ENCODE results near the gene MGME1.

The MGME1 gene

DNA sequence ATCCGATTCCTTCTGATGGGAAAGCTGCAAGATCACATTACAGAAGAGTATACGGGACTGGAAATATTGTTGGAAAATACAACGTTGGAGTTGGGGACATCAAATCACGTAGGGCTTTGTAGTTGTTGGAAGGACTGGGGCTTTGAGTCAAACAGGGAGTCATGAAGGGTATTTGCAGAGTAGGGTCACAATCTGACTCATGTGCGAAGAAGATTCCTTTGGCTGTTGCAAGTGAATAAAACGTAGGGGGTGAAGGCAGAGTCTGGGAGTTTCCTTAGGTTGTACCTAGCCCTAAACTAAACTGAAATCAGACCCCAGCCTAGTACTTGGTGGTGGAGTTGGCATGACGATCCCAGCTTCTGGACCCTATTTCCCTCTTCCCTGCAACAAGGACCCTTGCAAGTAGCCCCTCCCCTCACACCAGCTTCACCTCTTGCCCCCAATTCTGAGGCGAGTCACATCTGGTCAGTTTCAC lies 32.5 kb upstream of the MGME1 start:
- peaks cover 28% of the 10 kb centered on the region for H3K4me1 Mint-ChIP-seq
- no peak for DNase-seq
- no peak for ATAC-seq
- no peaks in the 10 kb centered on the region for H3K27me3 Mint-ChIP-seq
- H3K9me3 Mint-ChIP-seq = peaks cover 0 to 5% of the 10 kb centered on the region in 2 donors
- peak overlapping the region in 1 of 2 donors; percentile 23 for H3K27ac Mint-ChIP-seq
- no peak overlapping the region for H3K4me3 Mint-ChIP-seq

DNA sequence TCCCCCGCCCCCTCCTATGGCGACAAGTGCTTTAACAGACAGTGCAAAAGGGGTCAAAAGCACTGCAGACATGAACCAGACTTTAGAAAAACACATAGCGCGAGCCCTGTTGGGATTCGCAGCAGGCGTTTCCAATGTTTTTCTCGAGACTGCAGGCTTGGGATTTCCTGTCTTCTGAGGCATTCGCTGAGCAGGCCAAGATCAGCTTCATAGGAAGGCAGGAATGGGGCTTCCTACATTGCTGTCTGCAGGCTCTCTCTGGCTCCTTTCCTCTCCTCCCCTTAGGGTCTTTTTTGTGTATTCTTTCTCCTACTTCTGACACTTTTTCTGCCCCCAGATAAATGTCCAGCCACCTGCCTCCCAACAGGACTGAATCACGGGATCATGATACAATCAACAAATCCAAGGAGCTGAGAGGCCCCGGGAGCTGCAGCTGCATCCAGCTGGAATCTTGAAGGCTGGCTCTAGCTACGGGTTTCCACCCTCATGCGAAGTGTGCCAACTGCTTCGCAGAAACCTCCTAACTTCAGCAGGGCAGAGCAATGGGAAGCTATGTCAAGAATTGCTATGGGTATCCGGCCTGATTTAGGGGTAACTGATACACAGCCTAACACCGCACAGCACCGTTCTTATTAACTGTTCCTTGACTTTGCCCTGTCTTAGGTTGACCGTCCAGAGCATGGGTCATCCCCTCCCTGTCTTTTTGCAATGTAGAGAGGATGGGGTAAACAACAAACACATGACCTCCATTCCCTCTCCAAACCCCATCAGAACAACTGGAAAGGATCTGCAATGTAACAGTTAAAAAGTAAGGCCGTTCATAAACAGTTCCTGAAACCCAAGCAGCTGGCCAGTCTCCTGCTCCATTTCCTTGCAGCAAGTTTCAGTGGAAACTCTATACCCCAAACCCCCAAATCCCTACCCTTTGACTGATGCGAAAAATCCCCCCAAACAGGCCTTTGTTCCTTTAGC lies 31.8 kb upstream of the MGME1 start:
- peaks cover 28% of the 10 kb centered on the region for H3K4me1 Mint-ChIP-seq
- DNase-seq = no peak
- H3K27me3 Mint-ChIP-seq = no peaks in the 10 kb centered on the region
- H3K27ac Mint-ChIP-seq = no peak overlapping the region
- H3K9me3 Mint-ChIP-seq = peaks cover 0 to 3% of the 10 kb centered on the region in 2 donors
- H3K4me3 Mint-ChIP-seq = no peak overlapping the region
- no peak for ATAC-seq

DNA sequence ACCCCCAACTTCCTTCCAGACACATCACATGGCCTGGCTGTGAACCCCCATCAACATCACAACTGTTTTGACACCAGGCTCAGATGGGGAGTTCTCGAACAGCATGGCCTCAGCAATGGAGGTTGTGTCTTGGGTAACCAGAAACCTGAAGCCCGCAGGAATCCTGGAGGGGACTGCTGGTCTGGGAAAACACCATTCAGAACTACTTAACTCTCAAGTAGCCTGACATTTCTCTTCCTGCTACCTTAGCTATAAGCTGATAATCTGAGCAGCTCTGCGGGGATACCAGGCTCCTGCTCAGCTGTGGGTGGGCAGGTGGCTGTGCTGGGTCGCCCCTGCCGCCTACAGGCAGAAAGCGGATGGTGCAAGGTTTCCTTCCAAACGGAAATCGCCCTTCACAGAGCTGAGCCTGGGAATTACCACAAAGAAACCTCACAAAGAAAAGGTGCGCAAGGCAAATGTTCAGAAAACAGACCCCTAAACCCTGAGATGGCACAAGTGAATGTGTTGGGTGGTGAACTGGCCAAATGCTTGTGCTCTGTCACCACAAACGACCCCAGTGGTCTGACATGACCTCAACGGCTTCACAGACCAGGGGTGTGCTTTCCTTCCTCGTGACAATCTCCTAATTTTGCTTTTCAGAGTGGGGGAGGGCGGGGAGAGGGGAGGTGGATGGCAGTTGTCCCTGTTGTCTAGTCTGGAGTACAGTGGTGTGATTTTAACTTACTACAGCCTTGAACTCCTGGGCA lies 29.8 kb upstream of the MGME1 start:
- Mint-ChIP-seq H3K27ac (peak overlapping the region in 1 of 2 donors; percentile 22), H3K9me3 (no peaks in the 10 kb centered on the region), H3K4me3 (no peak overlapping the region), H3K4me1 (peaks cover 28% of the 10 kb centered on the region), H3K27me3 (no peaks in the 10 kb centered on the region)
- peak; percentile 55 to 68 for DNase-seq
- peak; percentile 87 for ATAC-seq

DNA sequence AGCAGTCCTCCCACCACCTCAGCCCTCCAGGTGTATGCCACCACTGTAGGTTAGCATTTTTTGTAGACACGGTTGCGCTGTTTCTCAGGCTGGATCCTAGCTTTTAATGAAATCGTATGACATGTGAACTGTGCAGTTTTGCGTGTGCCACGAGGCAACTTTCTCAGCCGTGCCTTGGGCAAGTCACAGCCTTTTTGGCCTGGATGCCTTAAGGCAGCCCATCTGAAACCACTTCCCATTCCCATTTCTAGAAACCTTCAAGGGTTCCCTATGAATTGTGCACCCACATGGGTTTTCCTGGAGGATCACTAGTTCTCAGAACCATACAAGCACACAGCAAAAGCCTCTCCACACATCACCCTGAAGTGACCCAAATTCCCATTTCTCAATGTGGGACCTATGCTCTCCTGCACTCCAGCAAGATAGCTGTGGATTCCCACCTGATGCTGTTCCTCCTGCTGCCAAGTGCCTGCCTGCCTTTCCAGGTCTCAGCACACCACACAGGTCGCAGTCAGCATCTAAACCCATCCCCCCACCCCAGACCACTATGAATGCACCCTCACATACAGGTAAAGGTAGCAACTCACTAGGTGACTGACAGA lies 29.1 kb upstream of the MGME1 start:
- Mint-ChIP-seq H3K4me1 (peaks cover 29% of the 10 kb centered on the region), H3K27ac (peak overlapping the region in 1 of 2 donors; percentile 87), H3K9me3 (no peaks in the 10 kb centered on the region), H3K4me3 (no peak overlapping the region), H3K27me3 (no peaks in the 10 kb centered on the region)
- ATAC-seq (peak; percentile 45), DNase-seq (no peak)

DNA sequence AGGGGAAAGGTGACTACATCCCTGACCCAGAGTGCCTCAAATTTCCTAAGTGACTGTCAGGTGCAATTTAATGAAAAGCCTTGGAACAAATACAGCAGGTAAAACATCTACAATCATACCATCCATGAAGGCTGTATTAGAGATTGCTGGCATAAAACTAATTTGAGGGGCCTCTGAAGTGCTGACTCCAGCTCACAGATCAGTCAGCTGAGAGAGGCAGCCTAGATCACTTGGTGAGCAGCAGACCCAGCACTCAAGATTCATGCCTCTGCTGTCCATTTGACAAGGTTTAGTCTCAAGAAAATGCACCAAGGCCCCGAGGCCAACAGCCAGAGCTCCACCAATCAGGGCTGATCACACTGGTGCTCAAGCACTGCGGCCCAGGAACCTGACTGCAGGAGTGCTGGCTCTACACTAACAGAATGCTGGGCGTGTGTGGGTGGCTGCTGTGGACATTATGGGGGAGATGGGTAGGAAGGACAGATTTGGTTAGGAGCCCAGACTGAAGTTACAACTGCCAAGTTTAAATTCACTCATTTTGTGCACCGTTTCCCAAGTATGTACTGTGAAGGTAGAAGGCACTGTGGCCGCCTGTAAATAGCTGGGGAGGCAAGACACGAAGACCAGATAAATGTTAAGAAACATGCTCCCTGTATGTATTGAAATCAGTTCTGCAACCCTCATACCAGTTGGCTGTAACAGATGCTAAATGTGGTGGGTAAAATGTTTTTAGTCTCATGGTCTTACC lies 28.4 kb upstream of the MGME1 start:
- Mint-ChIP-seq H3K27ac (no peak overlapping the region), H3K4me3 (no peak overlapping the region), H3K4me1 (peaks cover 34% of the 10 kb centered on the region), H3K9me3 (no peaks in the 10 kb centered on the region), H3K27me3 (no peaks in the 10 kb centered on the region)
- DNase-seq = no peak
- no peak for ATAC-seq

DNA sequence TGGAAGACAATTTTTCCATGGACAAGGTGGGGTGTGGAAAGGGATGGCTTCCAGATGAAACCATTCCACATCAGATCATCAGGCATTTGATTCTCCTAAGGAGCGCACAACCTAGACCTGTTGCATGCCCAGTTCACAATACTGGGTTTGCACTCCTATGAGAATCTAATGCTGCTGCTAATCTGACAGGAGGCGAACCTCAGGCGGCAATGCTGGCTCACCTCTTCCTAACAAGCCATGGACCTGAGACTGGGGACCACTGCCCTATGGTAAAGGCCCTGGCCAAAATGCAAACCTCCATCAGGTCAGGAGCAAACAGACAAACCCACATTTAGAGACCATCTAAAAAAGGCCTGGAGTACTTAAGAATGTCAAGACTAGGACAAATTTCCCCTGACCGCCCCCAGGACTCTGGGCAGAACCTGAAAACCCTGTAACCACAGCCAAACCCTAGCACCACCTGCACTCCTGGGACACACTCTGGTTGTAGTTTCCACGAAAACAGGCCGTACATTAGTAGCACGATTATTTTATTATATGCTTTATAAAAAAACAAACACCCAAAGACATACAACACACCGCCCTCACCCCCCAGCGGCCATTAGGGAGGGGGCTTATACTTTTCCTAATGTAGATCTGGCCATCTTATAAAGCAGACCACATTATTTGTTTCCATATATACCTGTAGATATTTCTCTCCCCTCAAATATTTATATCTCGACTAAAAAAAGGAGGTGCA lies 27.6 kb upstream of the MGME1 start:
- peak overlapping the region in 1 of 2 donors; percentile 83 for H3K27ac Mint-ChIP-seq
- H3K27me3 Mint-ChIP-seq = no peaks in the 10 kb centered on the region
- H3K4me1 Mint-ChIP-seq = peaks cover 34% of the 10 kb centered on the region
- ATAC-seq = no peak
- H3K4me3 Mint-ChIP-seq = no peak overlapping the region
- H3K9me3 Mint-ChIP-seq = no peaks in the 10 kb centered on the region
- no peak for DNase-seq

DNA sequence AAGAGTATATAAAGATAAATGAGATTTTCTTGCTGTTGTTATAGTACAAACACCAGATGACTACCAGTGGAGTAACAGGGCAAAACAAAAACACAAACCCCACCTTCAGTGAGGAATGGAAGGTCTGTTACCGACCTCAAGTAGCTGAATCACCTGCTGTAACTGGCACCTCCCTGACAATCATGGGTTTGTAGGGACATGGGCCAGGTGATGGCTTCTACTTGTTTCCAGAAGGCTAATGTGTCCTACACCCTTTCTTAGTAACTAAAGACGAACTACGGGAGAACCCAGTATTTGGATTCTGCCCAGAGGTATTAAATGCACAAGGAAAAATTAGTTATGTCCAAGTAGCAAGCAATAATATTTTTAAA lies 27.0 kb upstream of the MGME1 start:
- Mint-ChIP-seq H3K27me3 (no peaks in the 10 kb centered on the region), H3K4me3 (no peak overlapping the region), H3K4me1 (peaks cover 31% of the 10 kb centered on the region), H3K27ac (peak overlapping the region in 1 of 2 donors; percentile 83), H3K9me3 (no peaks in the 10 kb centered on the region)
- DNase-seq (no peak), ATAC-seq (no peak)

DNA sequence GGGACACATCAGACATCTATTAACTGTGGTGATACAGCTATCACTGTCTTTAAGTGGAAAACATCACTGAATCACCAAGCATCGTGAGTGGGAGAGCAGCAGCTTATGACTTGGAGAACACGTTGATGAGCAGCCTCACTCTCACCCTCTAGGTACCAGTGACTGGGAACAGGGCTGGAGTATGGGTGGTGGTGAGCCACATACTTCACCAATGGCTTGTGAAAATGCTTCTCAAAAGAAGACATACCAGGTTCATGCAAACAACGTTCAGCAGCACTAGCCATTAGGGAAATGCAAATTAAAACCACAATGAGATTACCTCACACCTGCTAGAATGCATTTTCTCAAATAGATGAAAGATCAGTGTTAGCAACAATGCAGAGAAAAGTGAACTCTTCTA lies 25.5 kb upstream of the MGME1 start:
- Mint-ChIP-seq H3K4me3 (no peak overlapping the region), H3K27me3 (no peaks in the 10 kb centered on the region), H3K9me3 (no peaks in the 10 kb centered on the region), H3K27ac (peak overlapping the region in 1 of 2 donors; percentile 12), H3K4me1 (peaks cover 27% of the 10 kb centered on the region)
- DNase-seq = no peak
- ATAC-seq = no peak

DNA sequence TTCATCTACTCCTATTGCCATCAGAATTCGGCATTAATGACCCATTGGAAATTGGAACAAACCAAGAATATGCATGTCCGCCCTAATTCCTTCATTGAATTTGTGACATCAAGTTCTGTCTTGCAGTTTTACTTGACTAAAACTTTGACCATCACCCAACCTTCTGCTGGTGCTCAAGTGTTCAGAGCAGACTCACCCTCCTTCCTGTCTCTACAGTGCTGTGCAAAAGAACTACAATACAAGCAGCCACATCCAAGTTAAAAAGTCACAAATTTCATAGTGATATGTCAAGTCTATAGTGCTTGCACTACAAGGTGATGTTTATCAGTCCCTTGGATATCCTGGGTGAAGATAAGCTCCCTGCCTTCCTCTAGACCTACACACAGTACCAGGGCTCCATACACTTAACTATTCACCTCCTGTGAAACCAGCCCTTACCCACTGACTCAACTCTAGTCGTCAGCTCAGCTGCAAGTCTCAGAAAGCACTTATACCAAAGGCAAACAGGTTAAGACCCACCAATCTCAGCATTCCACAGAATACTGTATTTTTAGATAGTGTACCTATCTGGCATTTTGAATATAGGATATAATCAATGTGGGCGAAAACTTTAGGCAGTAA lies 23.9 kb upstream of the MGME1 start:
- Mint-ChIP-seq H3K4me1 (peaks cover 15% of the 10 kb centered on the region), H3K4me3 (no peak overlapping the region), H3K27me3 (no peaks in the 10 kb centered on the region), H3K9me3 (no peaks in the 10 kb centered on the region), H3K27ac (peak overlapping the region in 1 of 2 donors; percentile 11)
- ATAC-seq (no peak), DNase-seq (no peak)

DNA sequence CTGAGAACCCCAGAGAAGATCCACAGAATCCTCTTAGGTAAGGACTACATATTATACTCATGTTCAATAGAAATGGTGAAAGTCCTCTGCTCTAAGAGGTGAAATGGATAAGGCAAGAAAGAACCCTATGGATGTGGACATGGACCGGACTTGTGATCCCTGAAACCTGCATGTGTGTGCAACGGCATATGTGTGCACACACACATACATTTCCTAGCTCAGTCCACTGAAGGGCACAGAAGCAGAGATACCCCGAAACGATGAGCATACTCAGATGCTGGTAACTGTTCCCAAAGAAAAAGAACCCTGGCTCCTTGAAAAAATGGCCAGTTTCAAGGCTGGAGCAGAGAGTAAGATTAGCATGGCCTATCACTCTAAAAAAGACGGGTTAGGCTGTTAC lies 22.8 kb upstream of the MGME1 start:
- no peak overlapping the region for H3K27ac Mint-ChIP-seq
- H3K9me3 Mint-ChIP-seq = no peaks in the 10 kb centered on the region
- DNase-seq (no peak), ATAC-seq (no peak)
- no peak overlapping the region for H3K4me3 Mint-ChIP-seq
- H3K4me1 Mint-ChIP-seq = peaks cover 6% of the 10 kb centered on the region
- no peaks in the 10 kb centered on the region for H3K27me3 Mint-ChIP-seq

DNA sequence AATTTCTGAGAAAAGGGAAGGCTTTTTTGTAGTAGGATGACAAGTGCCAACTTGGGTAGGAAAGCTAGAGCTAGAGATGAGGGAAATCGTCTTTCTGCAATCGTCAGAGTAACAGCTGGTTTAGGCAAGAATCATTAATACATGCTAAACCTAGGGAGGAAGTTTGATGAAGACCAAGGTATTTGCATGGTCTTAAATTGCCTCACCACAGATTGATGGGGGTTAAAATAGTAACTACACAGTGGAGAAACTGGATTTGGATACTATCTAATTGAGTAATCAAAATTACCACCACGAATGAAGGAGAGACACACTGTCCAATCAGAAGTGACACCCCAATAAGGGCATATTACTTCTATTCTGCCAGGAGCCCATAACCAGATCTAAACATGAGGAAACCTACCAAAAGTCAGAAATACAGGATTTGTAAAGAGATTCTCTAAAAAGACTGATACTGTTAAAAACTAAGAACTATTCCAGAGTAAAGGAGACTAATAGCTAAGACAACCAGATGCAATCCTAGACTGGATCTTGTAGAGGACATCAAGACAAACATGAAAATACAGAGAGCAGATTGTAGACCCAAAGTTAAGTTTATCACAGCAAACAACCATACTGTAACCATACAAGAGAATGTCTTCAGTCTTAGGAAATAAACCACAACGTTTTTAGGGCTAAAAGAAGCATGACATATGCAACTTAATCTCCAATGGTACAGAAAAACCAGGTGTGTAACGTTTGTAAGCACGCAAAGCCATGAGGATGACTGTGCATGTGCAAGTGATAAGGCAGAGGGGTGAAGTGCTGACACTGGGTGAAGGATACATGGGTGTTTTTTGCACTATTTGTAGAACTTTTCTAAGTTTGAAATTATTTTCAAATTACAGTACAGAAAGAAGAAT lies 22.0 kb upstream of the MGME1 start:
- no peak for DNase-seq
- ATAC-seq = no peak
- peaks cover 6% of the 10 kb centered on the region for H3K4me1 Mint-ChIP-seq
- no peaks in the 10 kb centered on the region for H3K27me3 Mint-ChIP-seq
- no peaks in the 10 kb centered on the region for H3K9me3 Mint-ChIP-seq
- H3K27ac Mint-ChIP-seq = peak overlapping the region in 1 of 2 donors; percentile 58
- H3K4me3 Mint-ChIP-seq = no peak overlapping the region

DNA sequence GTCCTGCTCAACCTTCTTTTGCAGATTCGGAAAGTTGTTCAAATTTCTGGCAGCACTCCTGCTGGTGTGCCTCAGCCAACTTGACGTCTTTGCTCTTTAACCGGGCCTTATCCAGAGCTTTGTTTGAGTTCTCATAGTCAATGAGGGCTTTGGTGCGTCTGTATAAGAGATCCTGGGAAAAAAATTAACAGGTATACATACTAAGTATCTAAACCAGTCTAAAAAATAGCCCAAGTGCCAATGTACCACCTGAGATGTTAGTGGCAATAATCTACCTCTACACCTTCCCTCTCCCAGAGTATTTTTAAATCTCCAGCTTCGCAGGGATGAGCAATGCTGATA lies 21.4 kb upstream of the MGME1 start:
- ATAC-seq (no peak), DNase-seq (no peak)
- no peaks in the 10 kb centered on the region for H3K9me3 Mint-ChIP-seq
- no peak overlapping the region for H3K4me3 Mint-ChIP-seq
- no peak overlapping the region for H3K27ac Mint-ChIP-seq
- H3K4me1 Mint-ChIP-seq = peaks cover 6% of the 10 kb centered on the region
- no peaks in the 10 kb centered on the region for H3K27me3 Mint-ChIP-seq

DNA sequence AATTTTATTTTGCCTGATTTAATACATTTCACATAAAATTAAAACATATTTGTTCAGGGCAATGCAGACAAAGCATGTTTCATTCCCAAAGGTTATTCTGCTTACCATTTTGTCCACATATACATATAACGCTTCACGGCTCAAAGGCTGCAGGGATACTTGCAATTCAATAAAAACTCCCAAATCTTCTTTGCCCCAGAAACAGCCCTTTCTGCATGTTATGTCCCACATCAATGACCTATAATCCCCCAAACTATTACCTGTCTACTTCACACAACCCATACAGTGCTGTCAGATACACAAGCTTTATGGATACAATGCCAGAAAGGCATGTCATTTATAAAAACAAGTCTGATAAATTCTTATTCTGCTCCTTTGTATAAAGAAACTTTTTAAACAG lies 20.4 kb upstream of the MGME1 start:
- H3K27me3 Mint-ChIP-seq = no peaks in the 10 kb centered on the region
- H3K27ac Mint-ChIP-seq = no peak overlapping the region
- H3K4me3 Mint-ChIP-seq = no peak overlapping the region
- H3K4me1 Mint-ChIP-seq = peaks cover 6% of the 10 kb centered on the region
- no peaks in the 10 kb centered on the region for H3K9me3 Mint-ChIP-seq
- DNase-seq = no peak
- ATAC-seq = no peak

All from stimulated activated naive CD8-positive, alpha-beta T cell treated with anti-CD3 and anti-CD28 coated beads, Interleukin-15, amount 100 ng/mL, for 72 hours (primary cell).